ENCODE data around the gene TEX261.

DNA sequence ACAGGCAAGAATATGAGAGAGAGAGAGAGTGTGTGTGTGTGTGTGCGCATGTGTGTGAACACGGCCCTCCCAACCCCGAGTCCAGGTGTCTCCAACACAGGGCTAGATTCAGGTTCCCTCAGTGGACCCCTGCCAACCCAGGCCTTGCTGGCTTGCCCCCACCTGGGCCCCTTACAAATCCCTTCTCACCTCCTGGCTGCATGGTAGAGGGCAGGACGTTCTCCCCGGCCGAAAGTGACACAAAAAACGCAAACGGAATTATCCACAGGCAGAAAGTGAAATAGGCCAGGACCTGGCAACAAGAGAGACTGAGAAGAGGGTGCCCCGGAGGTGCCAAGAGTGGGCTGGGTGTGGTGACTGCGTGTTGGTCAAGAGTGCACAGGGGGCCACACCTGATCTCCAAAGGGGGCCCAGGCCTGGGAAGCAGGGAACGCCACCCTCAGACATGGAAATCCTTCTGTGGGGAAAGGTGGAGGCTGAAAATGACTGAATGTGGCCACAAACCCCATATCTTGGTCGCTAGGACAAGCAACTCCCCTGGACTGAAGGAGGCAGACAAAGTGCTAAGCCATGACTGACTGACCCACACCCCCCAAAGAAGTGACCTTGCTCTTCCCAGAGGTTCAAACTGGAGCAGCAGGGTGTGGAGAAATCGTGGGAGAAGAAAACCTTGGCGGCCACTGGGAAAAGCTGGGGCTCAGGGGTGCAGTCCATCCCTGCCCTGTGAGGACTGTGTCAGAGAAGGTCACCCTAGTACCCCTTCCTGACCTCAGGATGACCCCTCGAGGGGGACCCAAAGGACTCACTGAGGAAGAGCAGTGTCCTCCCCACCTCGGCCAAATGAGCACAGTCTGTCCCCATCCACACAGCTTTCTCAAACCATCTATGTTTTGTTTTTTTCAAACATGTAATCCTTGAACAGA is 5.7 kb downstream of the TEX261 start:
- TF ChIP-seq EZH2phosphoT487 (IDR thresholded peaks at IDR 0.05) (no peak), EZH2 (IDR thresholded peaks at IDR 0.05) (no peak)
- TF ChIP-seq, protein P1, sequence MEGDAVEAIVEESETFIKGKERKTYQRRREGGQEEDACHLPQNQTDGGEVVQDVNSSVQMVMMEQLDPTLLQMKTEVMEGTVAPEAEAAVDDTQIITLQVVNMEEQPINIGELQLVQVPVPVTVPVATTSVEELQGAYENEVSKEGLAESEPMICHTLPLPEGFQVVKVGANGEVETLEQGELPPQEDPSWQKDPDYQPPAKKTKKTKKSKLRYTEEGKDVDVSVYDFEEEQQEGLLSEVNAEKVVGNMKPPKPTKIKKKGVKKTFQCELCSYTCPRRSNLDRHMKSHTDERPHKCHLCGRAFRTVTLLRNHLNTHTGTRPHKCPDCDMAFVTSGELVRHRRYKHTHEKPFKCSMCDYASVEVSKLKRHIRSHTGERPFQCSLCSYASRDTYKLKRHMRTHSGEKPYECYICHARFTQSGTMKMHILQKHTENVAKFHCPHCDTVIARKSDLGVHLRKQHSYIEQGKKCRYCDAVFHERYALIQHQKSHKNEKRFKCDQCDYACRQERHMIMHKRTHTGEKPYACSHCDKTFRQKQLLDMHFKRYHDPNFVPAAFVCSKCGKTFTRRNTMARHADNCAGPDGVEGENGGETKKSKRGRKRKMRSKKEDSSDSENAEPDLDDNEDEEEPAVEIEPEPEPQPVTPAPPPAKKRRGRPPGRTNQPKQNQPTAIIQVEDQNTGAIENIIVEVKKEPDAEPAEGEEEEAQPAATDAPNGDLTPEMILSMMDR (IDR thresholded peaks at IDR 0.05): no peak

Measured in neural progenitor cell (in vitro differentiated cells).